CD4-positive, alpha-beta T cell (primary cell): ENCODE results near the gene SLC34A1. TPM values are rescaled to one million over a fixed set of nuclear protein-coding genes. Genes with fewer than 3 reads are reported as not detected.

Experiments used
- ATAC-seq: fragments of 200-7000 bp; cut with Tn5 transposase; one replicate; pipeline ENCODE4 v1.10.0; 2022; ENCODE audit warnings: mild to moderate bottlenecking; ENCODE audit not compliant: poor library complexity
- CTCF ChIA-PET: fragments of 350-600 bp; sonication (Branson Sonifier 250); formaldehyde crosslinking; loops from one replicate; lab custom pipeline; 2021; ENCODE audit warnings: antibody characterized with exemption, inconsistent platforms; lab: Charles Lee
- POLR2A ChIA-PET: fragments of 350-600 bp; sonication (Branson Sonifier 250); formaldehyde crosslinking; loops from one replicate; lab custom pipeline; 2021; ENCODE audit warnings: antibody characterized with exemption, inconsistent platforms; lab: Charles Lee
- DNase-seq, 14 experiments: peaks; one replicate each; pipeline ENCODE4 v3.0.0-alpha.2; 2013 to 2020; ENCODE audit warnings: mixed read lengths in 2 of 14
- H3K27ac ChIP-seq, 2 donors: one replicate each; pipeline versions ENCODE4 v1.5.1 to v1.7.0; 2013; ENCODE audit warnings: low read length in 2 of 2, low read depth in 1 of 2, mild to moderate bottlenecking in 1 of 2
- H3K27me3 ChIP-seq, 2 experiments: 1 replicate in 1 of 2; 2 replicates in 1 of 2; pipeline versions ENCODE4 v1.6.1 to v1.7.0; 2013; ENCODE audit warnings: low read length in 2 of 2, control low read depth in 1 of 2, mild to moderate bottlenecking in 1 of 2, moderate library complexity in 1 of 2; ENCODE audit not compliant: insufficient read depth in 2 of 2, control insufficient read depth in 1 of 2
- H3K36me3 ChIP-seq: one replicate; pipeline ENCODE4 v1.6.1; 2013; ENCODE audit warnings: low read length, control low read depth; ENCODE audit not compliant: insufficient read depth
- H3K4me1 ChIP-seq: one replicate; pipeline ENCODE4 v1.6.1; 2013; ENCODE audit warnings: low read length, control low read depth; ENCODE audit not compliant: insufficient read depth
- H3K4me3 ChIP-seq: one replicate; pipeline ENCODE4 v1.5.1; 2013; ENCODE audit warnings: mild to moderate bottlenecking, low read length, moderate library complexity
- H3K9me3 ChIP-seq, 2 experiments: 1 replicate in 1 of 2; 2 replicates in 1 of 2; pipeline versions ENCODE4 v1.6.1 to v1.7.0; 2013; ENCODE audit warnings: low read length in 2 of 2, mild to moderate bottlenecking in 2 of 2, control low read depth in 1 of 2, moderate library complexity in 1 of 2; ENCODE audit not compliant: control insufficient read depth in 1 of 2, insufficient read depth in 1 of 2
- H3K27ac Mint-ChIP-seq: one replicate; pipeline ENCODE4 v1.8.0; 2020; ENCODE audit warnings: mixed read lengths
- H3K27me3 Mint-ChIP-seq: one replicate; pipeline ENCODE4 v1.8.0; 2021; ENCODE audit warnings: mixed read lengths
- H3K36me3 Mint-ChIP-seq: one replicate; pipeline ENCODE4 v1.8.0; 2021; ENCODE audit warnings: low read depth, mixed read lengths
- H3K4me1 Mint-ChIP-seq: one replicate; pipeline ENCODE4 v1.8.0; 2021; ENCODE audit warnings: low read depth, mixed read lengths
- H3K4me3 Mint-ChIP-seq: one replicate; pipeline ENCODE4 v1.8.0; 2020; ENCODE audit warnings: mild to moderate bottlenecking, mixed read lengths
- H3K9me3 Mint-ChIP-seq: one replicate; pipeline ENCODE4 v1.8.0; 2020; ENCODE audit warnings: mixed read lengths
- CTCF ChIP-seq: fragments of 200-600 bp; IDR thresholded peaks from one replicate; pipeline ENCODE4 v1.8.0; 2022; ENCODE audit warnings: antibody characterized with exemption, mild to moderate bottlenecking
- intact Hi-C, 2 experiments: fragments of 100-400 bp; cut with DNase I in 1 of 2; cut with micrococcal nuclease in 1 of 2; formaldehyde crosslinking; loops; one replicate each; pipeline versions ENCODE4 v1.15.1 to v1.9.0; 2023 to 2025; cut with DNase I, micrococcal nuclease
- total RNA-seq, 174 experiments: library from RNA in 2 of 174; stranded (reverse) in 2 of 174; gene quantifications; one replicate each; pipeline ENCODE4 v1.2.3 and lab custom pipeline; 2021 to 2026

SLC34A1 gene
- total RNA-seq, 2 experiments from 2014 or later: not detected

DNA sequence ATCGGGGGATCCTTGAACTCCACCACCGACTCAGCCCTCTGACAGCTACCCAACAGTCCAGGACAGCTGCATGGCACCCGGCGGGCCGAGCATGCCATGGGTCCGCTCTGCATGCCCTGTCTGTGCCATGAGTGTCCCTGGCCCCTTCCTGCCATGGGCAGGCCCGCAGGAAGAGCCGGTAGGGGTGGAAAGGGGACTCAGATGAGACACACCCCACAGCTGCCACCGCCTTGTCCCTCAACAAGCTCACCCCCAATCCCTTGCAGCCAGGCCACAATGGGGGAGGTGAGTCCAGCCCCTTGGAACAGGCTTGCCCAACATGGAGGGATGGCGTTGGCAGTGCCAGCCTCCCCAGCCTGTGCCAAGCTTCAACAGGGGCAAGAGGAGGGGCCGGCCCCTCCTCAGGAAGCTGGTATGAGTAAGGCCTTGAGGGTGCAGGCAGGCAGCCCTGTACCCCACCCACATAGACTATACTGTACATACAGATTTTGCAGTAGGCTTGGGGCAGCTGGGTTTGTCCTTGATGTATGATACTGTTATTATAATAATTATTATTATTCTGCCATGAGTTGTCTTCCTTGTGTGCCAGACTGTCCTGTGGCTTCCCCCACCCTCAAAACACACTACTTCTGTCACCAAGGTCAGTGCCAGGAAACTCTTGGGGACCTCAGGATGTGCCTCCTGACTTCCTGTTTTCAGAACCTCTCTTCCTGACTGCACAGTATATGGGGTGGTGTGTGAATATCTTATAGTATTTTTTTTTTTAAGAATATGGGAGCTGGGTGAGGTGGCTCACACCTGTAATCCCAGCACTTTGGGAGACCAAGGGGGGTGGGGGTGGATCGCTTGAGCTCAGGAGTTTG, 12.0 kb upstream of the SLC34A1 start:
- H3K36me3 Mint-ChIP-seq: peaks cover 56% of the 10 kb centered on the region
- CTCF ChIA-PET: interaction anchor here (1.1 to 6.2 kb wide), 6 partner anchors 11 to 83 kb away, joined by 3 to 60 read pairs (median 6); no protein-coding TSS in a partner anchor
- peak in 11 of 14 experiments; percentile 24 to 75 (median 50) for DNase-seq
- POLR2A ChIA-PET: interaction anchor here (0.6 to 6.4 kb wide), 16 partner anchors 8 to 83 kb away, joined by 3 to 51 read pairs (median 6); partner anchors contain the start of genes GRK6, LMAN2 and RGS14
- Histone ChIP-seq H3K27ac (peak overlapping the region; percentile 62 to 73), H3K9me3 (no peaks in the 10 kb centered on the region), H3K4me3 (peak overlapping the region; percentile 11), H3K36me3 (peaks cover 60% of the 10 kb centered on the region), H3K27me3 (no peaks in the 10 kb centered on the region), H3K4me1 (peaks cover 89% of the 10 kb centered on the region)
- peaks cover 71% of the 10 kb centered on the region for H3K4me1 Mint-ChIP-seq
- intact Hi-C loops: no loop called here
- H3K27me3 Mint-ChIP-seq: no peaks in the 10 kb centered on the region
- no peak for TF ChIP-seq CTCF
- ATAC-seq: peak; percentile 59
- H3K4me3 Mint-ChIP-seq: peak overlapping the region; percentile 82
- no peaks in the 10 kb centered on the region for H3K9me3 Mint-ChIP-seq
- H3K27ac Mint-ChIP-seq: peak overlapping the region; percentile 56

- peak overlapping the region; percentile 82 for H3K4me3 Mint-ChIP-seq
- ChIA-PET CTCF (interaction anchor here (1.1 to 6.2 kb wide), 5 partner anchors 12 to 82 kb away, joined by 3 to 60 read pairs (median 6); no protein-coding TSS in a partner anchor), POLR2A (interaction anchor here (0.8 to 6.4 kb wide), 13 partner anchors 9 to 82 kb away, joined by 3 to 51 read pairs (median 11); partner anchors contain the start of genes GRK6, LMAN2 and RGS14)
- peak overlapping the region; percentile 56 for H3K27ac Mint-ChIP-seq
- peaks cover 96% of the 10 kb centered on the region for H3K4me1 ChIP-seq
- ATAC-seq: peak; percentile 28
- DNase-seq: peak in 3 of 14 experiments; percentile 29 to 66 (median 48)
- intact Hi-C loops: no loop called here
- H3K27ac ChIP-seq: peak overlapping the region; percentile 62 to 73
- peaks cover 53% of the 10 kb centered on the region for H3K36me3 ChIP-seq
- H3K9me3 Mint-ChIP-seq: no peaks in the 10 kb centered on the region
- no peak for TF ChIP-seq CTCF
- H3K36me3 Mint-ChIP-seq: peaks cover 55% of the 10 kb centered on the region
- H3K27me3 ChIP-seq: no peaks in the 10 kb centered on the region
- H3K9me3 ChIP-seq: no peaks in the 10 kb centered on the region
- peaks cover 71% of the 10 kb centered on the region for H3K4me1 Mint-ChIP-seq
- H3K27me3 Mint-ChIP-seq: no peaks in the 10 kb centered on the region
- peak overlapping the region; percentile 11 for H3K4me3 ChIP-seq
Observed at GRCh38 chr5:177372910-177373309, 11.3 kb upstream of the SLC34A1 start.

GRCh38 chr5:177373806-177374205, 10.4 kb upstream of the SLC34A1 start:
- ATAC-seq: no peak
- no peaks in the 10 kb centered on the region for H3K27me3 Mint-ChIP-seq
- H3K4me1 Mint-ChIP-seq: peaks cover 64% of the 10 kb centered on the region

More at GRCh38 chr5:177373806-177374205, 10.4 kb upstream of the SLC34A1 start:
- Mint-ChIP-seq H3K27ac (peak overlapping the region; percentile 56), H3K36me3 (peaks cover 46% of the 10 kb centered on the region), H3K4me3 (peak overlapping the region; percentile 58), H3K9me3 (no peaks in the 10 kb centered on the region)
- Histone ChIP-seq H3K27me3 (no peaks in the 10 kb centered on the region), H3K36me3 (peaks cover 44% of the 10 kb centered on the region), H3K9me3 (no peaks in the 10 kb centered on the region), H3K4me1 (peaks cover 97% of the 10 kb centered on the region), H3K27ac (peak overlapping the region; percentile 62 to 73), H3K4me3 (no peak overlapping the region)
- DNase-seq: no peak
- intact Hi-C loops: no loop called here
- TF ChIP-seq CTCF: no peak
- CTCF ChIA-PET: interaction anchor here (4.7 to 6.2 kb wide), 2 partner anchors 16 to 30 kb away, joined by 47 to 60 read pairs; no protein-coding TSS in a partner anchor
- POLR2A ChIA-PET: interaction anchor here (0.8 to 6.4 kb wide), 6 partner anchors 9 to 116 kb away, joined by 3 to 51 read pairs (median 10); partner anchors contain the start of genes LMAN2 and RGS14
